SKM-1 (cell line): ENCODE data around the gene NOC4L.
"Not testable (repeated sequence)": the region's sequence is repeated elsewhere in the genome, so short reads cannot be mapped to it uniquely, and the experiment has no call there.

Experiments used
- DNase-seq: peaks from one replicate; lab custom pipeline; 2025; ENCODE audit not compliant: unreplicated experiment; lab: John Stamatoyannopoulos, UW

NOC4L gene

GRCh38 chr12:132144115-132144809, at the start of gene NOC4L, which contains the start of gene DDX51:
Gene NOC4L (plus strand): TSS chr12:132144457. CDS start chr12:132144489, 32 bp downstream.
Gene DDX51 (minus strand): TSS chr12:132144319. CDS start chr12:132144296, 23 bp downstream.
- peak; percentile 13 for DNase-seq

- no peak for DNase-seq
These were observed 48.5 kb upstream of the NOC4L start for GRCh38 chr12:132095520-132096409.

- DNase-seq, result no peak
These were observed 44.5 kb upstream of the NOC4L start for GRCh38 chr12:132099739-132100138.

- DNase-seq, result no peak
These were observed 43.8 kb upstream of the NOC4L start for GRCh38 chr12:132100306-132101065.

GRCh38 chr12:132102297-132102696, 42.0 kb upstream of the NOC4L start:
- DNase-seq, result no peak

GRCh38 chr12:132103072-132103471, 41.2 kb upstream of the NOC4L start:
- not testable (repeated sequence) for DNase-seq

- no peak for DNase-seq
These were observed 40.5 kb upstream of the NOC4L start for GRCh38 chr12:132103542-132104308.

GRCh38 chr12:132105467-132105866, 38.8 kb upstream of the NOC4L start:
- DNase-seq, result no peak

GRCh38 chr12:132106921-132107320, 37.3 kb upstream of the NOC4L start:
- no peak for DNase-seq

- no peak for DNase-seq
These were observed 35.9 kb upstream of the NOC4L start for GRCh38 chr12:132108211-132108832.

- DNase-seq, result no peak
These were observed 34.5 kb upstream of the NOC4L start for GRCh38 chr12:132109741-132110140.

- DNase-seq, result no peak
These were observed 33.6 kb upstream of the NOC4L start for GRCh38 chr12:132110677-132111076.

- no peak for DNase-seq
These were observed 32.5 kb upstream of the NOC4L start for GRCh38 chr12:132111654-132112304.

- DNase-seq, result no peak
These were observed 29.6 kb upstream of the NOC4L start for GRCh38 chr12:132114667-132115066.

GRCh38 chr12:132115500-132115899, 28.8 kb upstream of the NOC4L start:
- DNase-seq, result no peak

GRCh38 chr12:132116709-132117557, 27.3 kb upstream of the NOC4L start:
- DNase-seq, result no peak

GRCh38 chr12:132117558-132117875, 26.7 kb upstream of the NOC4L start:
- DNase-seq, result no peak

- no peak for DNase-seq
These were observed 25.4 kb upstream of the NOC4L start for GRCh38 chr12:132118876-132119275.

GRCh38 chr12:132121283-132121682, 23.0 kb upstream of the NOC4L start:
- no peak for DNase-seq
